Left renal cortex interstitium (tissue), 4 donors: ENCODE measurements around the gene ACAD9. TPM values are rescaled to one million over a fixed set of nuclear protein-coding genes. Genes with fewer than 3 reads are reported as not detected.
"Not testable (repeated sequence)": the region's sequence is repeated elsewhere in the genome, so short reads cannot be mapped to it uniquely, and the experiment has no call there.

Experiments used
- DNase-seq, 4 donors: peaks; one replicate each; pipeline ENCODE4 v3.0.0-alpha.2; 2013; ENCODE audit warnings: low read depth in 4 of 4, low spot score in 2 of 4, missing footprints in 1 of 4
- polyA plus RNA-seq, 4 donors: library from polyadenylated mRNA; unstranded; fragments of 120-200 nt; gene quantifications; one replicate each; pipeline ENCODE4 v1.2.1, GENCODE V29; 2013; ENCODE audit not compliant: insufficient read length in 4 of 4

ACAD9 gene
- polyA plus RNA-seq, 4 donors, result 29.9 to 51.0 (median 41.1) TPM

- no peak for DNase-seq
Observed at GRCh38 chr3:128889139-128889894, 9.9 kb downstream of the ACAD9 start.

- DNase-seq, result no peak
Observed at GRCh38 chr3:128895843-128896697, 16.6 kb downstream of the ACAD9 start.

GRCh38 chr3:128902426-128902825 is 23.0 kb downstream of the ACAD9 start:
- no peak for DNase-seq

GRCh38 chr3:128903501-128903900 is 24.1 kb downstream of the ACAD9 start:
- no peak for DNase-seq

- DNase-seq, result no peak
Observed at GRCh38 chr3:128906031-128906803, 26.8 kb downstream of the ACAD9 start.

- DNase-seq, result no peak
Observed at GRCh38 chr3:128906804-128907525, 27.5 kb downstream of the ACAD9 start.

- no peak for DNase-seq
Observed at GRCh38 chr3:128907706-128908445, 28.5 kb downstream of the ACAD9 start.

- no peak for DNase-seq
Observed at GRCh38 chr3:128908951-128909350, 29.5 kb downstream of the ACAD9 start.

GRCh38 chr3:128910006-128910405 is 30.6 kb downstream of the ACAD9 start:
- DNase-seq, result no peak

GRCh38 chr3:128911911-128912310 is 32.5 kb downstream of the ACAD9 start:
- no peak for DNase-seq

GRCh38 chr3:128914966-128915645 is 35.7 kb downstream of the ACAD9 start:
- DNase-seq, result no peak

- DNase-seq, result no peak
Observed at GRCh38 chr3:128917291-128917690, 37.9 kb downstream of the ACAD9 start.

GRCh38 chr3:128919988-128920387 is 40.6 kb downstream of the ACAD9 start:
- DNase-seq, result no peak

- no peak for DNase-seq
Observed at GRCh38 chr3:128922804-128923459, 43.5 kb downstream of the ACAD9 start.

GRCh38 chr3:128923576-128923975 is 44.2 kb downstream of the ACAD9 start:
- no peak for DNase-seq

GRCh38 chr3:128923986-128924385 is 44.6 kb downstream of the ACAD9 start:
- DNase-seq, result not testable (repeated sequence)

GRCh38 chr3:128929364-128929763 is 49.9 kb downstream of the ACAD9 start:
- no peak for DNase-seq

- no peak for DNase-seq
Observed at GRCh38 chr3:128931046-128931445, 51.6 kb downstream of the ACAD9 start.
